K562 (cell line): ENCODE measurements around the gene PDZRN3. TPM values are rescaled to one million over a fixed set of nuclear protein-coding genes. Genes with fewer than 3 reads are reported as not detected.

Experiments used
- ATAC-seq: fragments of 200-7000 bp; cut with Tn5 transposase; 3 replicates; pipeline ENCODE4 v1.9.1; 2020; ENCODE audit warnings: moderate library complexity
- BruUV-seq: library from RNA; stranded (reverse); fragments of 400-500 nt; replicated peaks from 2 replicates; lab custom pipeline; 2021; lab: Mats Ljungman, UMichigan
- CTCF ChIA-PET: fragments of 300-600 bp; formaldehyde crosslinking; extraction: SDS; loops from one replicate; lab custom pipeline; 2021; ENCODE audit warnings: low intra/inter-chr PET ratio; lab: Yijun Ruan, JAX
- POLR2A ChIA-PET: fragments of 300-600, 350-650 bp; sonication (Branson Sonifier 250); formaldehyde crosslinking; extraction: SDS; loops from one replicate; lab custom pipeline; 2021; ENCODE audit warnings: antibody characterized with exemption, inconsistent platforms; lab: Yijun Ruan, JAX
- DNase-seq, 4 experiments: peaks; one replicate each; pipeline versions ENCODE4 v3.0.0 to v3.0.0-alpha.2; 2011 to 2018; ENCODE audit warnings: low spot score in 3 of 4, mixed read lengths in 3 of 4; ENCODE audit errors: extremely low read depth in 1 of 4
- FAIRE-seq: peaks from 2 replicates; lab custom pipeline; 2011; peaks lifted over from hg19 to GRCh38; lab: Jason Lieb, UNC
- H2AFZ ChIP-seq: 2 replicates; pipeline ENCODE4 v1.6.0; 2011; ENCODE audit warnings: low read depth, low read length, control low read depth, inconsistent platforms
- H3K27ac ChIP-seq: fragments of 200-600 bp; 3 replicates; pipeline ENCODE4 v1.8.0; 2011; ENCODE audit warnings: low read depth, mild to moderate bottlenecking, control low read depth, inconsistent platforms, low read length, moderate library complexity, mixed read lengths; ENCODE audit errors: extremely low read depth
- H3K27me3 ChIP-seq, 2 experiments: fragments of 300-600 bp in 1 of 2; 2 replicates in 1 of 2; 3 replicates in 1 of 2; pipeline versions ENCODE4 v1.6.0 to v1.8.0; 2011; ENCODE audit warnings: inconsistent platforms in 2 of 2, low read length in 2 of 2, mild to moderate bottlenecking in 1 of 2, mixed read lengths in 1 of 2, moderate library complexity in 1 of 2; ENCODE audit not compliant: control insufficient read depth in 2 of 2, insufficient read depth in 2 of 2
- H3K36me3 ChIP-seq: fragments of 300-600 bp; 3 replicates; pipeline ENCODE4 v1.8.0; 2011; ENCODE audit warnings: mild to moderate bottlenecking, low read length, inconsistent platforms; ENCODE audit not compliant: control insufficient read depth, insufficient read depth
- H3K4me1 ChIP-seq, 2 experiments: fragments of 200-600 bp in 1 of 2; replicated peaks in 1 of 2; 2 replicates in 1 of 2; 3 replicates in 1 of 2; pipeline versions ENCODE4 v1.5.1 to v1.8.0; 2011; ENCODE audit warnings: inconsistent platforms in 2 of 2, low read length in 2 of 2, mild to moderate bottlenecking in 1 of 2, mixed read lengths in 1 of 2, moderate library complexity in 1 of 2; ENCODE audit not compliant: control insufficient read depth in 2 of 2, insufficient read depth in 2 of 2
- H3K4me2 ChIP-seq: 2 replicates; pipeline ENCODE4 v1.6.1; 2011; ENCODE audit warnings: low read length, control low read depth, inconsistent platforms, mixed read lengths; ENCODE audit not compliant: insufficient read depth
- H3K4me3 ChIP-seq: fragments of 200-600 bp; sonication (generic), shearing (Covaris generic); 2 replicates; pipeline ENCODE4 v1.5.1; 2016; ENCODE audit warnings: control low read depth, inconsistent platforms
- H3K79me2 ChIP-seq: fragments of 200-600 bp; 3 replicates; pipeline ENCODE4 v1.8.0; 2011; ENCODE audit warnings: low read length, inconsistent platforms; ENCODE audit not compliant: control insufficient read depth, insufficient read depth
- H3K9ac ChIP-seq, 2 experiments: 2 replicates each; pipeline versions ENCODE4 v1.6.0 to v1.6.1; 2011; ENCODE audit warnings: low read depth in 2 of 2, low read length in 2 of 2, control low read depth in 1 of 2, inconsistent platforms in 1 of 2, mild to moderate bottlenecking in 1 of 2, mixed read lengths in 1 of 2; ENCODE audit not compliant: insufficient read depth in 1 of 2
- H3K9me1 ChIP-seq: one replicate; pipeline ENCODE4 v1.6.0; 2011; ENCODE audit warnings: inconsistent platforms, mild to moderate bottlenecking, low read length, moderate library complexity; ENCODE audit not compliant: control insufficient read depth, insufficient read depth
- H3K9me3 ChIP-seq: replicated peaks from 2 replicates; pipeline ENCODE4 v1.5.1; 2011; ENCODE audit warnings: low read depth, low read length, inconsistent platforms; ENCODE audit not compliant: control insufficient read depth, insufficient read depth
- H4K20me1 ChIP-seq: replicated peaks from 2 replicates; pipeline ENCODE4 v1.6.1; 2011; ENCODE audit warnings: low read length, inconsistent platforms, mixed read lengths; ENCODE audit not compliant: control insufficient read depth, insufficient read depth
- DNMT1 ChIP-seq: fragments of 450-650 bp; IDR thresholded peaks from 2 replicates; pipeline ENCODE4 v1.6.1; 2016; ENCODE audit warnings: antibody characterized with exemption, mild to moderate bottlenecking
- FOXP1 ChIP-seq: sonication (generic); formaldehyde crosslinking; IDR thresholded peaks from 2 replicates; pipeline ENCODE4 v1.8.0; 2022; ENCODE audit warnings: mild to moderate bottlenecking, missing genetic modification reagents
- GTF2F1 ChIP-seq: IDR thresholded peaks from 2 replicates; pipeline ENCODE4 v1.6.1; 2011; ENCODE audit warnings: low read depth, low read length, improper control_type of control experiment
- KDM1A ChIP-seq, 2 experiments: fragments of 450-650 bp; IDR thresholded peaks; 2 replicates each; pipeline ENCODE4 v1.6.1; 2016; ENCODE audit warnings: mild to moderate bottlenecking in 2 of 2
- MAFG ChIP-seq: fragments of 450-650 bp; conservative IDR thresholded peaks from 2 replicates; pipeline ENCODE4 v1.6.1; 2016; ENCODE audit warnings: missing genetic modification characterization, missing compliant biosample characterization
- MCM7 ChIP-seq, 2 experiments: fragments of 450-650 bp; IDR thresholded peaks; 2 replicates each; pipeline ENCODE4 v1.6.1; 2016 to 2018
- POLR2A ChIP-seq: fragments of 450-650 bp; conservative IDR thresholded peaks from 2 replicates; pipeline ENCODE4 v1.6.1; 2016
- PRPF4 ChIP-seq: fragments of 200-400 bp; formaldehyde crosslinking; IDR thresholded peaks from one replicate; pipeline ENCODE4 v1.6.1; 2017; ENCODE audit warnings: low read length, low read depth, mild to moderate bottlenecking; ENCODE audit not compliant: insufficient read depth, poor library complexity, severe bottlenecking
- SP2 ChIP-seq: IDR thresholded peaks from 2 replicates; pipeline ENCODE4 v1.6.1; 2011; ENCODE audit warnings: mild to moderate bottlenecking, low read depth, low read length, moderate library complexity; ENCODE audit not compliant: poor library complexity, severe bottlenecking; ENCODE audit errors: extremely low read depth
- TRIM24 ChIP-seq, 2 experiments: fragments of 450-650 bp; IDR thresholded peaks; 2 replicates each; pipeline ENCODE4 v1.6.1; 2016
- ZNF232 ChIP-seq: sonication (generic); formaldehyde crosslinking; IDR thresholded peaks from 2 replicates; pipeline ENCODE4 v1.8.0; 2022; ENCODE audit warnings: mild to moderate bottlenecking, missing genetic modification reagents
- ZNF695 ChIP-seq: fragments of 450-650 bp; formaldehyde crosslinking; IDR thresholded peaks from 2 replicates; pipeline ENCODE4 v1.4.0; 2020; ENCODE audit warnings: mild to moderate bottlenecking, moderate library complexity
- in situ Hi-C: fragments of 300-500 bp; cut with MboI; formaldehyde crosslinking; loops from 4 replicates; pipeline ENCODE4 v1.15.0; 2018; ENCODE audit warnings: inconsistent platforms, mixed read lengths
- intact Hi-C: fragments of 100-400 bp; cut with micrococcal nuclease; formaldehyde crosslinking; loops from 2 replicates; pipeline ENCODE4 v1.14.2; 2022
- polyA plus RNA-seq, 8 experiments: library from polyadenylated mRNA; depleted of rRNA in 4 of 8; stranded (reverse) in 5 of 8; unstranded in 3 of 8; fragments of >200 nt; fragmentation: Nextera tagmentation in 2 of 8; fragmentation: Illumina TruSeq in 1 of 8; extraction: Ambion mirVana in 2 of 8; extraction: Trizol in 1 of 8; gene quantifications; 2 replicates each; pipeline versions ENCODE4 v1.2.1 to v1.2.3, GENCODE V29; 2011 to 2014; ENCODE audit warnings: inconsistent platforms in 1 of 8, missing spikeins in 1 of 8
- total RNA-seq, 7 experiments: library from RNA; depleted of rRNA in 6 of 7; stranded (reverse); fragments of >200 nt in 6 of 7; fragmentation: Illumina TruSeq in 2 of 7; extraction: Trizol in 2 of 7; gene quantifications; 2 replicates each; pipeline versions ENCODE4 v1.2.1 to v1.2.3, GENCODE V29; 2011 to 2021; ENCODE audit warnings: low replicate concordance in 1 of 7
- TF ChIP-seq, protein P1 (sequence below), 2 experiments: fragments of 450-650 bp; conservative IDR thresholded peaks; 2 replicates each; pipeline ENCODE4 v1.6.1; 2017; ENCODE audit warnings: mild to moderate bottlenecking in 2 of 2, moderate library complexity in 2 of 2
- TF ChIP-seq, protein P2 (sequence below): fragments of 250-450 bp; sonication (Bioruptor Pico); IDR thresholded peaks from 2 replicates; pipeline ENCODE4 v1.8.0; 2021; ENCODE audit warnings: mild to moderate bottlenecking, moderate library complexity
- TF ChIP-seq, protein P3 (sequence below): fragments of 200-800 bp; sonication (Bioruptor generic); IDR thresholded peaks from 2 replicates; pipeline ENCODE4 v1.6.1; 2016; ENCODE audit warnings: missing genetic modification characterization, missing compliant biosample characterization

PDZRN3 gene
- total and polyA plus RNA-seq, 9 of the 15 experiments (the other 6 are each of a cell fraction or from before 2014, with no cell fraction given): 0.16 TPM; not detected in 8

DNA sequence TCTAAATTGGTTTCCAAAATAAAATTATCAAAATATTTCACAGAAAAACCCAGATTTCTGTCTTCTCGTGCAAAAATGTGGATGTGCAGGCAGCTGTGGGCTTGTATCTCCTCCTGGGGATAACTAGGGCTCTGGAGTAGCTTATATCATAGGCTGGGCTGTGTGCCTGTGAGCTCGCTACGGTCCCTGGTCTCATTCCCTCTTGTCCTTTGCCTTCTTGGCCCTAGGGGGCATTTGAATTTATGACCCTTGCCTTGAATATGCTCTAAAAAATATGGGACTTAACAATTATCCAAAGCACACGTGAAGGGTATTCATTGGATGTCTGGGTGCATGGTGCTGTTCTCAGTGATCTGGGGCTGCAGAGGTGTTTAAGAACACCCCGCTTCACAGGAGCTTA lies 132.6 kb downstream of the PDZRN3 start (continued):
- TF ChIP-seq, protein P1, sequence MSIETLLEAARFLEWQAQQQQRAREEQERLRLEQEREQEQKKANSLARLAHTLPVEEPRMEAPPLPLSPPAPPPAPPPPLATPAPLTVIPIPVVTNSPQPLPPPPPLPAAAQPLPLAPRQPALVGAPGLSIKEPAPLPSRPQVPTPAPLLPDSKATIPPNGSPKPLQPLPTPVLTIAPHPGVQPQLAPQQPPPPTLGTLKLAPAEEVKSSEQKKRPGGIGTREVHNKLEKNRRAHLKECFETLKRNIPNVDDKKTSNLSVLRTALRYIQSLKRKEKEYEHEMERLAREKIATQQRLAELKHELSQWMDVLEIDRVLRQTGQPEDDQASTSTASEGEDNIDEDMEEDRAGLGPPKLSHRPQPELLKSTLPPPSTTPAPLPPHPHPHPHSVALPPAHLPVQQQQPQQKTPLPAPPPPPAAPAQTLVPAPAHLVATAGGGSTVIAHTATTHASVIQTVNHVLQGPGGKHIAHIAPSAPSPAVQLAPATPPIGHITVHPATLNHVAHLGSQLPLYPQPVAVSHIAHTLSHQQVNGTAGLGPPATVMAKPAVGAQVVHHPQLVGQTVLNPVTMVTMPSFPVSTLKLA (conservative IDR thresholded peaks at IDR 0.05): no peak
- TF ChIP-seq, all 486 proteins: peak for 0

DNA sequence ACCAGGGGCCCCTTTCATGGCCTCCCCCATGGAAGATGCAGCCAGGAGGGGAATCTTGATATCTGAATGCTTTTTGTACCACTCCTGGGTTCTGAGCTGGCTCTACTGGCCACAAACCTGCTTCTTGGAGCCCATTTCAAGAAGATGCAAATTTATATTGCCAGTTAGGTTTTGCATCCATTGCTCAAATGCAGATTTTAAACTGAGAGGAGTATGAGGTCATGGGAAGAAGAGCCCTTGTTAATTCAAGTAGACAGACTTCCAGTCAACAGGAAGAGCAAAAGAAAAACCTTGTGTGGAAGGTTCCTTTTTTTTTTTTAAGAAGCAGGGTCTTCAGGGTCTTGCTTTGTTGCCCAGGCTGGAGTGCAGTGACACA lies 133.5 kb downstream of the PDZRN3 start:
- H3K4me1 ChIP-seq: no peaks in the 10 kb centered on the region
- ATAC-seq: no peak
- no peaks in the 10 kb centered on the region for H4K20me1 ChIP-seq
- no peak for TF ChIP-seq DNMT1
- no peak for TF ChIP-seq TRIM24 (IDR thresholded peaks at IDR 0.05)
- TF ChIP-seq MCM7 (IDR thresholded peaks at IDR 0.05): no peak
- TF ChIP-seq POLR2A: no peak
- no peak for TF ChIP-seq SP2
- no peak for TF ChIP-seq ZNF695
- TF ChIP-seq PRPF4: no peak
- TF ChIP-seq KDM1A (IDR thresholded peaks at IDR 0.05): no peak
- no peak for TF ChIP-seq MAFG (tag)
- TF ChIP-seq ZNF232 (CRISPR knock-in tag): no peak
- no peak for TF ChIP-seq GTF2F1
- TF ChIP-seq, protein P2, sequence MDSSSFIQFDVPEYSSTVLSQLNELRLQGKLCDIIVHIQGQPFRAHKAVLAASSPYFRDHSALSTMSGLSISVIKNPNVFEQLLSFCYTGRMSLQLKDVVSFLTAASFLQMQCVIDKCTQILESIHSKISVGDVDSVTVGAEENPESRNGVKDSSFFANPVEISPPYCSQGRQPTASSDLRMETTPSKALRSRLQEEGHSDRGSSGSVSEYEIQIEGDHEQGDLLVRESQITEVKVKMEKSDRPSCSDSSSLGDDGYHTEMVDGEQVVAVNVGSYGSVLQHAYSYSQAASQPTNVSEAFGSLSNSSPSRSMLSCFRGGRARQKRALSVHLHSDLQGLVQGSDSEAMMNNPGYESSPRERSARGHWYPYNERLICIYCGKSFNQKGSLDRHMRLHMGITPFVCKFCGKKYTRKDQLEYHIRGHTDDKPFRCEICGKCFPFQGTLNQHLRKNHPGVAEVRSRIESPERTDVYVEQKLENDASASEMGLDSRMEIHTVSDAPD (CRISPR knock-in tag): no peak
- TF ChIP-seq, protein P3, sequence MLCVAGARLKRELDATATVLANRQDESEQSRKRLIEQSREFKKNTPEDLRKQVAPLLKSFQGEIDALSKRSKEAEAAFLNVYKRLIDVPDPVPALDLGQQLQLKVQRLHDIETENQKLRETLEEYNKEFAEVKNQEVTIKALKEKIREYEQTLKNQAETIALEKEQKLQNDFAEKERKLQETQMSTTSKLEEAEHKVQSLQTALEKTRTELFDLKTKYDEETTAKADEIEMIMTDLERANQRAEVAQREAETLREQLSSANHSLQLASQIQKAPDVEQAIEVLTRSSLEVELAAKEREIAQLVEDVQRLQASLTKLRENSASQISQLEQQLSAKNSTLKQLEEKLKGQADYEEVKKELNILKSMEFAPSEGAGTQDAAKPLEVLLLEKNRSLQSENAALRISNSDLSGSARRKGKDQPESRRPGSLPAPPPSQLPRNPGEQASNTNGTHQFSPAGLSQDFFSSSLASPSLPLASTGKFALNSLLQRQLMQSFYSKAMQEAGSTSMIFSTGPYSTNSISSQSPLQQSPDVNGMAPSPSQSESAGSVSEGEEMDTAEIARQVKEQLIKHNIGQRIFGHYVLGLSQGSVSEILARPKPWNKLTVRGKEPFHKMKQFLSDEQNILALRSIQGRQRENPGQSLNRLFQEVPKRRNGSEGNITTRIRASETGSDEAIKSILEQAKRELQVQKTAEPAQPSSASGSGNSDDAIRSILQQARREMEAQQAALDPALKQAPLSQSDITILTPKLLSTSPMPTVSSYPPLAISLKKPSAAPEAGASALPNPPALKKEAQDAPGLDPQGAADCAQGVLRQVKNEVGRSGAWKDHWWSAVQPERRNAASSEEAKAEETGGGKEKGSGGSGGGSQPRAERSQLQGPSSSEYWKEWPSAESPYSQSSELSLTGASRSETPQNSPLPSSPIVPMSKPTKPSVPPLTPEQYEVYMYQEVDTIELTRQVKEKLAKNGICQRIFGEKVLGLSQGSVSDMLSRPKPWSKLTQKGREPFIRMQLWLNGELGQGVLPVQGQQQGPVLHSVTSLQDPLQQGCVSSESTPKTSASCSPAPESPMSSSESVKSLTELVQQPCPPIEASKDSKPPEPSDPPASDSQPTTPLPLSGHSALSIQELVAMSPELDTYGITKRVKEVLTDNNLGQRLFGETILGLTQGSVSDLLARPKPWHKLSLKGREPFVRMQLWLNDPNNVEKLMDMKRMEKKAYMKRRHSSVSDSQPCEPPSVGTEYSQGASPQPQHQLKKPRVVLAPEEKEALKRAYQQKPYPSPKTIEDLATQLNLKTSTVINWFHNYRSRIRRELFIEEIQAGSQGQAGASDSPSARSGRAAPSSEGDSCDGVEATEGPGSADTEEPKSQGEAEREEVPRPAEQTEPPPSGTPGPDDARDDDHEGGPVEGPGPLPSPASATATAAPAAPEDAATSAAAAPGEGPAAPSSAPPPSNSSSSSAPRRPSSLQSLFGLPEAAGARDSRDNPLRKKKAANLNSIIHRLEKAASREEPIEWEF: no peak
- no peak for TF ChIP-seq FOXP1
- in situ Hi-C loops (no loop called here), intact Hi-C loops (no loop called here)
- no peaks in the 10 kb centered on the region for H3K27me3 ChIP-seq
- H3K36me3 ChIP-seq: no peaks in the 10 kb centered on the region
- H3K9me3 ChIP-seq: no peaks in the 10 kb centered on the region
- CTCF ChIA-PET: no interaction called here
- no TSS peak for BruUV-seq
- no peak overlapping the region for H2AFZ ChIP-seq
- no peak overlapping the region for H3K4me3 ChIP-seq
- no peak for DNase-seq
- no peaks in the 10 kb centered on the region for H3K79me2 ChIP-seq
- H3K4me2 ChIP-seq: no peak overlapping the region
- H3K27ac ChIP-seq: no peak overlapping the region
- POLR2A ChIA-PET: interaction anchor here (0.6 kb wide), 1 partner anchor 890 kb away, joined by 4 read pairs; no protein-coding TSS in a partner anchor
- no peak for FAIRE-seq
- no peak overlapping the region for H3K9ac ChIP-seq
- no peaks in the 10 kb centered on the region for H3K9me1 ChIP-seq
